SK-N-MC (cell line): ENCODE measurements around the gene KIAA0825.

Experiments
- EZH2 ChIP-seq: fragments of 200-600 bp; sonication (generic); IDR thresholded peaks from one replicate; pipeline ENCODE4 v1.6.1; 2017; ENCODE audit warnings: antibody characterized with exemption
- FOXP2 ChIP-seq: optimal IDR thresholded peaks from 2 replicates; pipeline ENCODE3; 2011; ENCODE audit warnings: mild to moderate bottlenecking, moderate library complexity; ENCODE audit not compliant: insufficient read depth; ENCODE audit errors: extremely low read length, control extremely low read depth
- POLR2AphosphoS5 ChIP-seq: IDR thresholded peaks from 2 replicates; pipeline ENCODE4 v1.6.1; 2012; ENCODE audit warnings: mild to moderate bottlenecking, low read depth, low read length, borderline replicate concordance

DNA sequence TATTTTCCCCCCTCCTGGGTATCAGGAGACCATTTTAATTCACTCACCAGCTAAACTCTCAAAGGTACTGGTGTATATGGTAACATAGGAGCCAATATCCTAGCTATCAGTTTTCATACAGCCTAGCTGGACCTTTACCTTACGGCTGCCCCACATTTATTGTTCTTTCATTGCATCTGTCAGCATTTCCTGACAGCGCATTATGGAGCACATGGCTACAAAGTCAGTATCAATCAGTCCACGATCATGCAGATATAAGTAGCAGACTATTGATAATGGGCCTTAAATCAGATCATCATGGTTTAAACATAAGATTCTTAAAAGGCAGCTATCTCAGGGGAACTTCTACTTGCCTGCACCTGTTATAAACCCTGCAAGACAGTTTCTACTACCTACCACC lies 304.7 kb downstream of the KIAA0825 start:
- TF ChIP-seq EZH2: no peak
- TF ChIP-seq FOXP2: no peak
- no peak for TF ChIP-seq POLR2AphosphoS5
